Thymus (tissue), 11 donors: Measurements from ENCODE around the gene MIER3. TPM values are rescaled to one million over a fixed set of nuclear protein-coding genes. Genes with fewer than 3 reads are reported as not detected.

ENCODE experiments used
- DNase-seq, 9 donors: peaks; one replicate each; pipeline ENCODE4 v3.0.0-alpha.2; 2013; ENCODE audit warnings: low spot score in 9 of 9, low read depth in 6 of 9, missing footprints in 1 of 9
- H3K27ac ChIP-seq, 2 donors: one replicate each; pipeline ENCODE4 v1.5.1; 2013; ENCODE audit warnings: control low read depth in 1 of 2, low read depth in 1 of 2, low read length in 1 of 2, mild to moderate bottlenecking in 1 of 2, moderate library complexity in 1 of 2
- H3K27me3 ChIP-seq, 2 donors: one replicate each; pipeline ENCODE4 v1.5.1; 2013; ENCODE audit warnings: low read length in 1 of 2; ENCODE audit not compliant: control insufficient read depth in 2 of 2, insufficient read depth in 1 of 2
- H3K36me3 ChIP-seq, 2 donors: one replicate each; pipeline ENCODE4 v1.5.1; 2013; ENCODE audit warnings: low read length in 1 of 2, mild to moderate bottlenecking in 1 of 2, moderate library complexity in 1 of 2; ENCODE audit not compliant: control insufficient read depth in 2 of 2, insufficient read depth in 2 of 2
- H3K4me1 ChIP-seq, 2 donors: one replicate each; pipeline ENCODE4 v1.5.1; 2013; ENCODE audit warnings: low read length in 2 of 2; ENCODE audit not compliant: control insufficient read depth in 2 of 2, insufficient read depth in 2 of 2
- H3K4me3 ChIP-seq, 2 donors: one replicate each; pipeline ENCODE4 v1.5.1; 2013; ENCODE audit warnings: low read length in 2 of 2, control low read depth in 1 of 2, mild to moderate bottlenecking in 1 of 2
- H3K9me3 ChIP-seq, 2 donors: one replicate each; pipeline ENCODE4 v1.5.1; 2013; ENCODE audit warnings: low read length in 1 of 2, mild to moderate bottlenecking in 1 of 2; ENCODE audit not compliant: control insufficient read depth in 2 of 2, insufficient read depth in 1 of 2
- WGBS: extraction: QIAGEN DNeasy Blood & Tissue Kit; methylation state at CpG from one replicate; pipeline ENCODE4 v1.1.7; 2013; 5-methylcytosine and 5-hydroxymethylcytosine counted together
- polyA plus RNA-seq: library from polyadenylated mRNA; stranded (reverse); fragments of 200-250 nt; gene quantifications from one replicate; pipeline ENCODE4 v1.2.3, GENCODE V29; 2013
- total RNA-seq: library from RNA; stranded (reverse); fragments of 120-200 nt; gene quantifications from one replicate; pipeline ENCODE4 v1.2.4, GENCODE V29; 2013
- donor health status: healthy.

Gene MIER3
- total and polyA plus RNA-seq, 2 donors: 13.6 to 26.3 TPM

DNA sequence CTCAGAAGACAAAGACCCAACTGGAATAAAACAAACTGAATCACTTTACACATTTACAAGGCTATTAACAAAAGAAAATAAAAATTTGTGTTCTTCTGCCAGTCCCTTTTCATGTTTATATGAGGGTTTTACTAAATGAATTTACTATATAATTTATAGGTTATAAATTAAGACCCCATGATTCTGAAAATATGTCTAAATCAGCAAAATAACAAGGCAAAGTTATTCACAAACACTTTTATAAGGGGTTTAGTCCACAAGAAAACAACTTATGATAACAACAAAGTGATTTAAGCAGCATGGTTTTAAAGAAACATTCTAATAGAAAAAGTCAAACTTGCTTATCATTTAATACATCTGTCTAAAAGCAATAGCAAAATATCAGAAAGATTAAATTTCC, 4.9 kb downstream of the MIER3 start:
- DNase-seq: no peak
- Histone ChIP-seq H3K9me3 (no peaks in the 10 kb centered on the region), H3K36me3 (peaks cover 14 to 25% of the 10 kb centered on the region in 2 donors), H3K27me3 (no peaks in the 10 kb centered on the region), H3K4me1 (no peaks in the 10 kb centered on the region), H3K4me3 (no peak overlapping the region), H3K27ac (no peak overlapping the region)

DNA sequence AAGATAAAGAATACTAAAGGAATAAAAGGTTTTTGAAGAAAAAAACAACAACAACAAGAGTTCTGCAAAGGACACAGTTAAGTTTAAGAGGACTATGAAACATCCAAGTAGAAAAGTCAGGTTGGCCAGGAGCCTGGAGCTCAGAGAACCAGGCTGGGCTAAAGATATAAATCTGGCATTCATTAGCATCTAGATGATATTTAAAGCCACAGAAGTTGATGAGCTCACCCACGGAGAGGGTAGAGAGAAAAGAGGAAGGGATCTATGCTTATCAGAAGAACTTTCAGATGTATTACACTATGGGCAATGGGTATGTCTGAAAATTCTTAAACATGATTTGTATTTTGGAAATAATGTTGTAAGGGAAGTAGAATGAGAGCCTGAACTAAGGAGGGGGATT, 9.9 kb downstream of the MIER3 start:
- H3K27me3 ChIP-seq: no peaks in the 10 kb centered on the region
- peaks cover 0 to 2% of the 10 kb centered on the region in 2 donors for H3K4me1 ChIP-seq
- no peak for DNase-seq
- no peak overlapping the region for H3K27ac ChIP-seq
- peaks cover 38 to 71% of the 10 kb centered on the region in 2 donors for H3K36me3 ChIP-seq
- no peak overlapping the region for H3K4me3 ChIP-seq
- 87% methylated on average over 1 of the region's 1 CpG for WGBS
- no peaks in the 10 kb centered on the region for H3K9me3 ChIP-seq

DNA sequence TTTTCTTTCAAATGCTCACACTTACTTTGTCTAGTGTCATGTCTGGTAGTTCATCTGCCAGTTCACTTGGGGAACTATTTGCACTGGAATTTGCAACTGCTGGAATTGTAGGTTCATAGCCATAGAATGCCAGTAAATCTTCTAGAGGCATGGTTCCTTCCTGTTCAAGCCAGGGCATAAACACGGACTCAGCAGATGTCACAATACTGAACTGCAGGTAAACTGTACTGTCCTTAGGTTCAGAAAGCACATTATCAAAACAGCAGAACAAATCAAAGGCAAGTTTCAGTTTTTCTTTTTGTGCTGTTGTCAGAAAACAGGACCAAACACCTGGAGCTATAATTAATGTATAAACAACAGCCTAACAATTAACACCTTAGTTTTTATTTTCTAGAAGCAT, 13.1 kb downstream of the MIER3 start:
- Histone ChIP-seq H3K27ac (no peak overlapping the region), H3K9me3 (no peaks in the 10 kb centered on the region), H3K27me3 (no peaks in the 10 kb centered on the region), H3K4me1 (peaks cover 0 to 2% of the 10 kb centered on the region in 2 donors), H3K36me3 (peaks cover 53 to 88% of the 10 kb centered on the region in 2 donors), H3K4me3 (no peak overlapping the region)
- 97% methylated on average over 1 of the region's 1 CpG for WGBS
- no peak for DNase-seq

DNA sequence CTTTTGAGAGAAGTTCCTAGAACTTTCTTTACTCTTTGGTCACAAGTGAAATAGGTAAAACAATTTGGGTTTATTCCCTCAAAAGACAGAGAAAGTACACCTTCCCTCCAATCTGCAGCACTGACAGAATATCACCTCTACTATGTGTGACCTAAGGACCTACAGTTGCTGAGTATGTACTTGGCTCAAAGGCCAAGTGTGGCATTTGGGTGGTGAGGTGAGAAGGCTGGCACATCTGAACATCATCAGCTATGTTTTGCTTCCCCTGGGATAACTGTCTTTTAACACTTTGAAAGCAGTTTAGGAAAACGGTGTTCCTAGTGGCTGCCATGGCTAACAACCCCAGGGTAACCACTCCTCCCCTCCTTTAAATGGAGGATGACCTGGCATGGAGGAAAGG, 17.6 kb downstream of the MIER3 start:
- no peaks in the 10 kb centered on the region for H3K4me1 ChIP-seq
- WGBS: 100% methylated on average over 1 of the region's 1 CpG
- H3K4me3 ChIP-seq: no peak overlapping the region
- H3K27me3 ChIP-seq: no peaks in the 10 kb centered on the region
- H3K36me3 ChIP-seq: peaks cover 40 to 72% of the 10 kb centered on the region in 2 donors
- no peaks in the 10 kb centered on the region for H3K9me3 ChIP-seq
- no peak for DNase-seq
- H3K27ac ChIP-seq: no peak overlapping the region

DNA sequence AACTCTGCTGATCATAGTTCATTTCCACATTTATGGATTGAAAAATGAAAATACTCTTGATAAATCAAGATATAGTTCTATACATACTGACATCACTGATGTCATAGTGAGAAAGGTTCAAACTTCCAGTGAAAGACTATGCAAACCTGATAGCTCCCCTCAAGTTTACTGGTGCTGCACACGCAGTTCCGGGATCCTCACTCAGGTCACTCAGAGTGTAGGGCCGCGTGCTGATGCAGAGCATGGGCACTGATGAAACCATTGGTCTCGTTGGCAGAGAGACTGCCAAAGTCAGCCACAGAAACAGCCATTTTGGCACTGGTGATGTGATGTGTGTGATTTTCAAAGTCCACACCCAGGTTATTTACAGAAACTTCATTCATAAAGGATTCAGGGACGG, 29.0 kb downstream of the MIER3 start:
- no peak overlapping the region for H3K27ac ChIP-seq
- DNase-seq: no peak
- H3K4me1 ChIP-seq: no peaks in the 10 kb centered on the region
- no peaks in the 10 kb centered on the region for H3K9me3 ChIP-seq
- no peaks in the 10 kb centered on the region for H3K27me3 ChIP-seq
- H3K4me3 ChIP-seq: no peak overlapping the region
- H3K36me3 ChIP-seq: peaks cover 15 to 41% of the 10 kb centered on the region in 2 donors
- WGBS: 98% methylated on average over 6 of the region's 6 CpGs

GRCh38 chr5:56919942-56920662, 31.8 kb downstream of the MIER3 start:
- no peaks in the 10 kb centered on the region for H3K9me3 ChIP-seq
- WGBS: 99% methylated on average over 1 of the region's 1 CpG
- H3K4me1 ChIP-seq: no peaks in the 10 kb centered on the region
- no peaks in the 10 kb centered on the region for H3K27me3 ChIP-seq
- DNase-seq: no peak
- peaks cover 15 to 29% of the 10 kb centered on the region in 2 donors for H3K36me3 ChIP-seq
- H3K27ac ChIP-seq: no peak overlapping the region
- no peak overlapping the region for H3K4me3 ChIP-seq

DNA sequence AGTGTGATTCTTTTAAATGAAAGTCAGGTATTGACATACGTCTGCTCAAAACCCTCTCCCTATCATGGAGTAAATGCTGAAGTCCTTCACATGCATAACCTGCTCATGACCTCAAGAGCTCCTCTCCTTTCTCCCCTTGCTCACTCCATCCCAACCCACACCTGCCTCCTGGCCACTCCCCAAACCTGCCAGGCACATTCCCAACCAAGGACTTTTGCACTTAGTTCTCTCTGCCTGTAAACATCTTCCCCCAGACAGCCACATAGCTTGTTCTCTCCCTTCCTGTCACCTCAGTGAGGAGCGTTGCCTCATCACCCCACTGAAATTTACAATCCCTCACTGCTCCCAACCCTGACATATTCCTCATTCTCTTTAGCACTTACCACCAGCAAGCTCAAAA, 33.9 kb downstream of the MIER3 start:
- no peak for DNase-seq
- Histone ChIP-seq H3K27me3 (no peaks in the 10 kb centered on the region), H3K27ac (no peak overlapping the region), H3K4me3 (no peak overlapping the region), H3K4me1 (no peaks in the 10 kb centered on the region), H3K36me3 (peaks cover 9 to 15% of the 10 kb centered on the region in 2 donors), H3K9me3 (no peaks in the 10 kb centered on the region)
- WGBS: 97% methylated on average over 2 of the region's 2 CpGs

DNA sequence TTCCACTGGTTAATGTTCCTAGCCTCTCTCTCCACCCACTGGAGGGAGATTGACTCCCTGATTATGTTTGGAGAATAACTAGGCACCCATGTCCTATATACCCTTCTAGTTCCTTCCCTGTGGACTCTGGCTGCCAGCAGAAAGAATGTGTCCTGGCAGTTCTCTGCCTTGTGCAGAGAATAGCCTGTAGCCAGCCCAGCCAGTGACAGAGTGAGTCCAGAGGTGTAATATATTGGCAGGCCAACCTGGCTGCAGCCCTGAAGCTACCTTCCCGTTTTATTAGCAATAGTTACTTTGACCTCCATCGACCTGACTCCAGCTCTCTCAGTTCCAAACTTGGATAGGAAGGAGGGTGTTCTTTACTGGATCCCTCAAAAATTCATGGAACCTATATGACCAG, 34.4 kb downstream of the MIER3 start:
- Histone ChIP-seq H3K36me3 (peaks cover 5 to 10% of the 10 kb centered on the region in 2 donors), H3K9me3 (no peaks in the 10 kb centered on the region), H3K4me3 (no peak overlapping the region), H3K27me3 (no peaks in the 10 kb centered on the region), H3K4me1 (no peaks in the 10 kb centered on the region), H3K27ac (no peak overlapping the region)
- DNase-seq: no peak
- 95% methylated on average over 2 of the region's 2 CpGs for WGBS

- H3K4me3 ChIP-seq: no peak overlapping the region
- H3K4me1 ChIP-seq: peaks cover 3 to 5% of the 10 kb centered on the region in 2 donors
- no peaks in the 10 kb centered on the region for H3K9me3 ChIP-seq
- DNase-seq: no peak
- no peak overlapping the region for H3K27ac ChIP-seq
- 97% methylated on average over 2 of the region's 2 CpGs for WGBS
- peaks cover 0 to 5% of the 10 kb centered on the region in 2 donors for H3K27me3 ChIP-seq
- H3K36me3 ChIP-seq: no peaks in the 10 kb centered on the region
Measured at GRCh38 chr5:56914678-56915077, 37.2 kb downstream of the MIER3 start.
